ENCODE results near the gene DLL3. TPM values are rescaled to one million over a fixed set of nuclear protein-coding genes. Genes with fewer than 3 reads are reported as not detected.
"Not testable (repeated sequence)": the region's sequence is repeated elsewhere in the genome, so short reads cannot be mapped to it uniquely, and the experiment has no call there.

Gene DLL3, protein sequence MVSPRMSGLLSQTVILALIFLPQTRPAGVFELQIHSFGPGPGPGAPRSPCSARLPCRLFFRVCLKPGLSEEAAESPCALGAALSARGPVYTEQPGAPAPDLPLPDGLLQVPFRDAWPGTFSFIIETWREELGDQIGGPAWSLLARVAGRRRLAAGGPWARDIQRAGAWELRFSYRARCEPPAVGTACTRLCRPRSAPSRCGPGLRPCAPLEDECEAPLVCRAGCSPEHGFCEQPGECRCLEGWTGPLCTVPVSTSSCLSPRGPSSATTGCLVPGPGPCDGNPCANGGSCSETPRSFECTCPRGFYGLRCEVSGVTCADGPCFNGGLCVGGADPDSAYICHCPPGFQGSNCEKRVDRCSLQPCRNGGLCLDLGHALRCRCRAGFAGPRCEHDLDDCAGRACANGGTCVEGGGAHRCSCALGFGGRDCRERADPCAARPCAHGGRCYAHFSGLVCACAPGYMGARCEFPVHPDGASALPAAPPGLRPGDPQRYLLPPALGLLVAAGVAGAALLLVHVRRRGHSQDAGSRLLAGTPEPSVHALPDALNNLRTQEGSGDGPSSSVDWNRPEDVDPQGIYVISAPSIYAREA
- 1 to 10 TPM in 1 of 2 experiments, under 1 TPM in 1; 0.92 to 1.4 TPM for total RNA-seq
- polyA plus RNA-seq, result 0.25 TPM

DNA sequence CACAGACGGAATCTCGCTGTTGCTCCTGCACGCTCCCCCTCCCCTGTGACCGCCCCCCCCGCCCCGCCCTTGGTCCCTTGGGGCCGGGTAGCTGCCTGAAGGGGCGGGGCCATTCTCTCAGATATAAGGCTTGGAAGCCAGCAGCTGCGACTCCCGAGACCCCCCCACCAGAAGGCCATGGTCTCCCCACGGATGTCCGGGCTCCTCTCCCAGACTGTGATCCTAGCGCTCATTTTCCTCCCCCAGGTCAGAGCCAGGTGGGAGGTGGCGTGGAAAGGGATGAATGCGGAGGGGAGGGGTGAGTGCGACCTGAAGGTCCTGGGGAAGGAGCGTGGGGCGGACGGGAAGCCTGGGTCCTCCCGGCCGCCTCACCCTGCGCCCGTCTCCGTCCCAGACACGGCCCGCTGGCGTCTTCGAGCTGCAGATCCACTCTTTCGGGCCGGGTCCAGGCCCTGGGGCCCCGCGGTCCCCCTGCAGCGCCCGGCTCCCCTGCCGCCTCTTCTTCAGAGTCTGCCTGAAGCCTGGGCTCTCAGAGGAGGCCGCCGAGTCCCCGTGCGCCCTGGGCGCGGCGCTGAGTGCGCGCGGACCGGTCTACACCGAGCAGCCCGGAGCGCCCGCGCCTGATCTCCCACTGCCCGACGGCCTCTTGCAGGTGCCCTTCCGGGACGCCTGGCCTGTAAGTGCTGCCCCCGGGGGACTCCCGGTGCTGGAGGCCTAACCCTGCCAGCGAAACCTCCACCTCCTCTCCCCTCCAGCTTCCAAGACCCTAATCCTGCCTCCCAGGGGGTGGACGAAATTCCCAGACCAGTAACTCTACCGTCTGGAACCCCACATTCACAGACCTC, at the start of gene DLL3:
Gene DLL3 (plus strand): TSS at position 150 of the 845 bp plus-strand sequence. CDS start 28 bp downstream, at position 178.
- Histone ChIP-seq H3K36me3 (ENCODE audit: insufficient read depth, low read length) (no peaks in the 10 kb centered on the region), H3K27me3 (ENCODE audit: insufficient read depth, low read length, poor library complexity, severe bottlenecking) (peaks cover 26% of the 10 kb centered on the region), H3K27ac (ENCODE audit: low read depth, low read length) (no peak within 1 kb of the TSS), H3K9me3 (ENCODE audit: low read length) (no peaks in the 10 kb centered on the region), H3K4me1 (ENCODE audit: insufficient read depth, low read length) (peaks cover 21% of the 10 kb centered on the region), H3K4me3 (ENCODE audit: low read length) (peak within 1 kb of the TSS; percentile 26)
- Mint-ChIP-seq H3K36me3 (no peaks in the 10 kb centered on the region), H3K9me3 (peaks cover 0 to 4% (median 0%) of the 10 kb centered on the region in 5 donors), H3K4me3 (peak within 1 kb of the TSS; percentile 49 to 89 (median 62)), H3K27me3 (peaks cover 35 to 54% of the 10 kb centered on the region in 2 donors), H3K4me1 (peaks cover 18 to 29% (median 19%) of the 10 kb centered on the region in 3 donors), H3K27ac (peak within 1 kb of the TSS in 2 of 8 donors; percentile 17 to 53)
- ChIA-PET POLR2A (interaction anchor here (0.7 kb wide), 1 partner anchor 244 kb away, joined by 4 read pairs; no protein-coding TSS in a partner anchor), CTCF (interaction anchor here (1.0 to 1.5 kb wide), 2 partner anchors 21 to 34 kb away, joined by 3 to 8 read pairs; partner anchors contain the start of gene EID2B)
- no peak for DNase-seq

DNA sequence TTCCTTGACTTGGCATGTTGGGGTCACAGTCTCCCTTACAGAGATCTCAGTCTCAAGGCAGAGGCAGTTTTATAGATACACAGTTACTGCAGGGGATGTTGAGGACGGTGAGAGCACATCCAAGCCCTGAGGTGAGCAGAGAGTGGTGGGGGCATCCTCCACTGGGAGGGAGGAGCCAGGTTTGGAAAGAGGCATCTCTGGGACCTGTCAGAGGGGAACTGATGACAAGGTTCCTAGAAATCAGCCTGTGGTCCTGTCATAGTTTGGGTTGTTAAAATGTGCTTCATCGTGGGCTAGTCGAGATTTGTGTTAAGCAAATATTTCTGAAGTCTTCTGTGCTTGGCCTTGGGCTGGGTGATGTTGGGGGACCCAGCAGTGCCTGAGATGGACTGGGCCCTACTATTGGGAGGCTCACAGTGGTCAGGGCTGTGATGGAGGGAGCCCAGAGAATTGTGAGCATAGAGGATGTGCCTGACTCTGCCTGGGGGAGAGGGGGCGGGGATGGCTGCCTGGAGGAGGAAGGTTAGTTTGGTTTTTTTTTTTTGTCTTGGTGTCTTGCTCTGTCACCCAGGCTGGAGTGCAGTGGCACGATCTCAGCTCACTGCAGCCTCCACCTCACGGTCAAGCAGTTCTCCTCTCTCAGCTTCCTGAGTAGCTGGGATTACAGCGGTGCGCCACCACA, 49.5 kb upstream of the DLL3 start:
- Histone ChIP-seq H3K27me3 (ENCODE audit: insufficient read depth, low read length, poor library complexity, severe bottlenecking) (no peaks in the 10 kb centered on the region), H3K4me1 (ENCODE audit: insufficient read depth, low read length) (peaks cover 51% of the 10 kb centered on the region), H3K9me3 (ENCODE audit: low read length) (no peaks in the 10 kb centered on the region), H3K27ac (ENCODE audit: low read depth, low read length) (no peak overlapping the region), H3K4me3 (ENCODE audit: low read length) (no peak overlapping the region), H3K36me3 (ENCODE audit: insufficient read depth, low read length) (peaks cover 5% of the 10 kb centered on the region)
- peak overlapping the region; percentile 60 to 100 (median 72) for H3K4me3 Mint-ChIP-seq
- ChIA-PET POLR2A (no interaction called here), CTCF (no interaction called here)
- peak overlapping the region; percentile 82 to 100 (median 89) for H3K27ac Mint-ChIP-seq
- no peak for DNase-seq
- H3K27me3 Mint-ChIP-seq, result no peaks in the 10 kb centered on the region
- H3K36me3 Mint-ChIP-seq, result peaks cover 0 to 71% (median 14%) of the 10 kb centered on the region in 3 donors
- H3K4me1 Mint-ChIP-seq, result peaks cover 71 to 88% (median 81%) of the 10 kb centered on the region in 3 donors
- H3K9me3 Mint-ChIP-seq, result no peaks in the 10 kb centered on the region

DNA sequence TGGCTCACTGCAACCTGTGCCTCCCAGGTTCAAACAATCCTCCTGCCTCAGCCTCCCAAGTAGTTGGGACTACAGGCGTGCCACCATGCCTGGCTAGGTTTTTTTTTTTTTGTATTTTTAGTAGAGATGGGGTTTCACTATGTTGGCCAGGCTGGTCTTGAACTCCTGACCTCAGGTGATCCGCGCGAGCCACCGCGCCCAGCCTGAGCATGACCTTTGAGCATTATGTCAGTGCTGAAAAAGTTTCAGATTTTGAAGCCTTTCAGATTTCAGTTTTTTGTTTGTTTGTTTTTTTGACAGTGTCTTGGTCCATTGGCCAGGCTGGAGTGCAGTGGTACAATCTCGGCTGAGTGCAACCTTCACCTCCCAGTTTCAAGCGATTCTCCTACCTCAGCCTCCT, 47.5 kb upstream of the DLL3 start:
- Mint-ChIP-seq H3K4me1 (peaks cover 58 to 79% (median 70%) of the 10 kb centered on the region in 3 donors), H3K27ac (peak overlapping the region in 1 of 8 donors; percentile 78), H3K4me3 (peak overlapping the region in 1 of 7 donors; percentile 44), H3K36me3 (peaks cover 0 to 70% (median 15%) of the 10 kb centered on the region in 3 donors)
- H3K27ac ChIP-seq (ENCODE audit: low read depth, low read length); CTCF ChIA-PET; DNase-seq; H3K4me3 ChIP-seq (ENCODE audit: low read length); POLR2A ChIA-PET; H3K9me3 Mint-ChIP-seq; H3K27me3 ChIP-seq (ENCODE audit: insufficient read depth, low read length, poor library complexity, severe bottlenecking); H3K9me3 ChIP-seq (ENCODE audit: low read length); H3K27me3 Mint-ChIP-seq: not testable (repeated sequence)
- H3K4me1 ChIP-seq (ENCODE audit: insufficient read depth, low read length), result peaks cover 45% of the 10 kb centered on the region
- H3K36me3 ChIP-seq (ENCODE audit: insufficient read depth, low read length), result peaks cover 11% of the 10 kb centered on the region

DNA sequence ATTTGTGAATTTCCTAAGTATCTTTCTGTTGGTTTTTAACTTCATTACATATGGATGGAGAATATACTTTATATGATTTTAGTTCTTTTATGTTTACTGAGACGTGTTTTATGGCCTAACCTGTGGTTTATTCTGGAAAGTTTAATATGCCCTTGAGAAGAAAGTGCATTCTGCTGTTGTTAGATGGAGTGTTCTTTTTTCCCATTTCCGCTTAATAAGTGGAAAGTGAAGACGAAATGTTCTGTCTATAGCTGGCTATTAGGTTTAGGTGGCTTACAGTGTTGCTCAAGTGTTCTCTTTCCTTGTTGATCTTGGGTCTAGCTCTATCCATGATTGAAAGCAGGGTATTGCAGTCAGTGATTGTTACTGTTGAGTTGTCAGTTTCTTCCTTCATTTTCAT, 35.3 kb upstream of the DLL3 start:
- Mint-ChIP-seq H3K36me3 (peaks cover 9 to 82% (median 25%) of the 10 kb centered on the region in 3 donors), H3K27ac (peak overlapping the region in 3 of 8 donors; percentile 7 to 63 (median 24))
- H3K36me3 ChIP-seq (ENCODE audit: insufficient read depth, low read length), result peaks cover 66% of the 10 kb centered on the region

DNA sequence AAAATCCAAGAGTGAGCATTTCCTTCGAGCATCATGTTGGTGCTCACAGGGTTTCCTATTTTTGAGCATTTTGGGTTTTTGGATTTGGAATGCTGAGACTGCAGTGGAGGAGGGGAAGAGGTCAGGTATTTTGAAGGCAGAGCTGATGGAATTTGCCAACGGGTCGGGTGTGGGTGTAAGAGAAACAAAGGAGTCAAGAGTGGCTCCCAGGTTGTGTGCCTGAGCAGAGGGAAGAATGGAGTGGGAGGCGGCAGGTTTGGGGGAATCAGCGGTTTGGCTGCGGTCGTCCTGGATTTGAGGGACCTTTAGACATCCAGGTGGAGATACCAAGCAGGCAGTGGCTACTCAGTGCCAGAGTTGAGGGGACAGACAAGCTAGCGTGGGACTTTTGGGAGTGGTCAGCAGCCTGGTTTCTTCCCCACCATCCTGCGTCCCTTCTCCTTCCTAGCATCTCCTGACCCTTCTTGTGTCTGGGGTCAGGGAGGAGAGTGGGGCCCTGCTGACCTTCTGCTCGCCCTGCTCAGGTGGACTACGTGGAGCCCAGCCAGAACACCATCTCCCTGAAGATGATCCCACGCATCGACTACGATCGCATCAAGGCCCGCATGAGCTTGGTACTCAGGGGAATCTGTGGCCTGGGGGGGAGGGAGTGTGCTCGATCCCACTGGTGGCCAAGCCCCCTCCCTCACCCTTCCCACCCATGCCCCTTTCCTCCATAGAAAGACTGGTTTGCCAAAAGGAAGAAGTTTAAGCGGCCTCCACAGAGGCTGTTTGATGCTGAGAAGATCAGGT, 32.6 kb upstream of the DLL3 start:
- H3K27me3 Mint-ChIP-seq, result no peaks in the 10 kb centered on the region
- no peak overlapping the region for H3K4me3 Mint-ChIP-seq
- CTCF ChIA-PET, result no interaction called here
- H3K4me1 Mint-ChIP-seq, result no peaks in the 10 kb centered on the region
- Histone ChIP-seq H3K4me1 (ENCODE audit: insufficient read depth, low read length) (no peaks in the 10 kb centered on the region), H3K4me3 (ENCODE audit: low read length) (no peak overlapping the region), H3K27me3 (ENCODE audit: insufficient read depth, low read length, poor library complexity, severe bottlenecking) (no peaks in the 10 kb centered on the region), H3K27ac (ENCODE audit: low read depth, low read length) (no peak overlapping the region), H3K36me3 (ENCODE audit: insufficient read depth, low read length) (peaks cover 66% of the 10 kb centered on the region), H3K9me3 (ENCODE audit: low read length) (no peaks in the 10 kb centered on the region)
- peak overlapping the region in 2 of 8 donors; percentile 31 to 62 for H3K27ac Mint-ChIP-seq
- H3K36me3 Mint-ChIP-seq, result peaks cover 19 to 82% (median 29%) of the 10 kb centered on the region in 3 donors
- DNase-seq, result no peak
- no peaks in the 10 kb centered on the region for H3K9me3 Mint-ChIP-seq
- POLR2A ChIA-PET, result no interaction called here

More for the DNA sequence above, 35.3 kb upstream of the DLL3 start:
- Mint-ChIP-seq H3K4me3 (no peak overlapping the region), H3K27me3 (no peaks in the 10 kb centered on the region), H3K4me1 (peaks cover 0 to 3% (median 0%) of the 10 kb centered on the region in 3 donors), H3K9me3 (no peaks in the 10 kb centered on the region)
- H3K4me3 ChIP-seq (ENCODE audit: low read length), result no peak overlapping the region
- ChIA-PET POLR2A (no interaction called here), CTCF (interaction anchor here (1.5 kb wide), 1 partner anchor 11 kb away, joined by 8 read pairs; no protein-coding TSS in a partner anchor)
- no peaks in the 10 kb centered on the region for H3K4me1 ChIP-seq (ENCODE audit: insufficient read depth, low read length)
- H3K27ac ChIP-seq (ENCODE audit: low read depth, low read length), result no peak overlapping the region
- no peaks in the 10 kb centered on the region for H3K27me3 ChIP-seq (ENCODE audit: insufficient read depth, low read length, poor library complexity, severe bottlenecking)
- no peaks in the 10 kb centered on the region for H3K9me3 ChIP-seq (ENCODE audit: low read length)
- DNase-seq, result no peak

DNA sequence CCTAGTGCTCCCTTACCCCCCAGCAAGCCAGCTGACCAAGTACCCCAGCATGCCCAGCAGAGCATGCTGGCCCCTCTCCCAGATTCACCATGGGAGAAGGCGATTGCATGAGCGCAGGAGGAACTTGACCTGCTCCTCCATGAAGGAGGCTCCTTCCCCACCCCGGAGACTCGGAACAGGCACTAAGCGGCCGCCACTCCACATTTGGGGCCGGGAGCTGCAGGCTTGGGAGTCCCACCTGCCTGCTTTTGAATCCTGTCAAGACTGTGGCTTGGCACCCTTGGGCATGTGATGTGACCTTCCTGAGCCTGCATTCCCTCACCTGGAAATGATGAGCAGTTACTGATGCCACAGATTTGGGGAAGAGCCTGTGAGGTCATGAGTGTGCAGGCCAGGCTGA, 30.8 kb upstream of the DLL3 start:
- POLR2A ChIA-PET, result interaction anchor here (0.5 kb wide), 1 partner anchor 43 kb away, joined by 12 read pairs; no protein-coding TSS in a partner anchor
- Mint-ChIP-seq H3K4me3 (no peak overlapping the region), H3K4me1 (peaks cover 0 to 7% (median 0%) of the 10 kb centered on the region in 3 donors)

DNA sequence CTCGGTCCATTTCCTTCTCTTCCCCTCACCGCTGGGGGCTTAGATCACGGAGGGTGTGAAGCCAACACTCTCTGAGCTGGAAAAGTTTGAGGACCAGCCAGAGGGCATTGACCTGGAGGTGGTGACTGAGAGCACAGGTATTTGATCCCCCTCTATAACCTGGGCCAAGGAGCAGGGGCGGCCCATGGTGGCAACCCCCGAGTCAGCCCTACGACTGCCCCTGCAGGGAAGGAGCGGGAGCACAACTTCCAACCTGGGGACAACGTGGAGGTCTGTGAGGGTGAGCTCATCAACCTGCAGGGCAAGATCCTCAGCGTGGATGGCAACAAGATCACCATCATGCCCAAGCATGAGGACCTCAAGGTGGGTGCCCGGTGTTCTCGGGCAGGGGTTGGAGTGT, 29.7 kb upstream of the DLL3 start:
- ChIA-PET POLR2A (no interaction called here), CTCF (no interaction called here)
- Mint-ChIP-seq H3K9me3 (no peaks in the 10 kb centered on the region), H3K27ac (peak overlapping the region in 1 of 8 donors; percentile 70), H3K4me1 (peaks cover 0 to 7% (median 0%) of the 10 kb centered on the region in 3 donors), H3K4me3 (no peak overlapping the region), H3K36me3 (peaks cover 19 to 91% (median 31%) of the 10 kb centered on the region in 3 donors), H3K27me3 (no peaks in the 10 kb centered on the region)
- Histone ChIP-seq H3K4me1 (ENCODE audit: insufficient read depth, low read length) (no peaks in the 10 kb centered on the region), H3K9me3 (ENCODE audit: low read length) (no peaks in the 10 kb centered on the region), H3K27me3 (ENCODE audit: insufficient read depth, low read length, poor library complexity, severe bottlenecking) (no peaks in the 10 kb centered on the region), H3K36me3 (ENCODE audit: insufficient read depth, low read length) (peaks cover 86% of the 10 kb centered on the region), H3K4me3 (ENCODE audit: low read length) (no peak overlapping the region), H3K27ac (ENCODE audit: low read depth, low read length) (no peak overlapping the region)
- DNase-seq, result no peak

More for the DNA sequence above, 30.8 kb upstream of the DLL3 start:
- H3K4me1 ChIP-seq (ENCODE audit: insufficient read depth, low read length), result no peaks in the 10 kb centered on the region
- no peak overlapping the region for H3K27ac ChIP-seq (ENCODE audit: low read depth, low read length)
- CTCF ChIA-PET, result interaction anchor here (0.7 to 1.0 kb wide), 2 partner anchors 22 to 28 kb away, joined by 3 read pairs; partner anchors contain the start of gene SUPT5H
- H3K4me3 ChIP-seq (ENCODE audit: low read length), result no peak overlapping the region
- DNase-seq, result no peak
- H3K9me3 Mint-ChIP-seq, result no peaks in the 10 kb centered on the region
- no peaks in the 10 kb centered on the region for H3K27me3 ChIP-seq (ENCODE audit: insufficient read depth, low read length, poor library complexity, severe bottlenecking)
- H3K27me3 Mint-ChIP-seq, result no peaks in the 10 kb centered on the region
- H3K27ac Mint-ChIP-seq, result peak overlapping the region in 1 of 8 donors; percentile 65
- peaks cover 79% of the 10 kb centered on the region for H3K36me3 ChIP-seq (ENCODE audit: insufficient read depth, low read length)
- no peaks in the 10 kb centered on the region for H3K9me3 ChIP-seq (ENCODE audit: low read length)
- H3K36me3 Mint-ChIP-seq, result peaks cover 19 to 90% (median 35%) of the 10 kb centered on the region in 3 donors

All from CD8-positive, alpha-beta memory T cell (primary cell).